GM20431 (cell line): ENCODE data around the gene GOLT1A.

Source experiments
- in situ Hi-C: fragments of 300-500 bp; cut with MseI, MboI; formaldehyde crosslinking; loops from one replicate; pipeline ENCODE4 v1.15.0; 2020; ENCODE audit warnings: low sequenced_read_pairs; ENCODE audit not compliant: unreplicated experiment

Gene GOLT1A

DNA sequence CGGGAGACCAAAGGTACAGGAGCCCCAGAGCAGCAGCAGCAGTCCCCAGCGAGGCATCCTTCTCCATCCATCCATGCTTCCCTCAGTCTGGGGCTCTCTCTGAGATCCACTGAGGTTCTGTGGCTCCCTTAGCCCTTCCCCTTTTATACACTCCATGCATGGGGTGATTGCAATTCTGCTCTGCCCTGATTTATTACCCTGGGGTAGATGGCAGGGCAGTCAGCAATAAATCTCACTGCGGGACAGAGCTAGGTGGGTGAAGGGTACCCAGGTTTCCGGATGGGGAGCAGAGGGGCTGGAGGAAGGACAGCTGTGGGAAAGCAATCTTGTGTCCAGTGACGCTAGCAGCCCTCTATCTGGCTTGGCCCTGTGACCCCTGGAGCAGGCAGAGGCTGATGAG, 47.6 kb downstream of the GOLT1A start, which contains the start of gene REN:
REN (minus strand) TSS at position 119 of the 400 bp plus-strand sequence; CDS start at position 75, 44 bp downstream.
- in situ Hi-C loops: loop anchor here (10.0 kb wide), 1 partner anchor 199 kb away; no protein-coding TSS in a partner anchor

DNA sequence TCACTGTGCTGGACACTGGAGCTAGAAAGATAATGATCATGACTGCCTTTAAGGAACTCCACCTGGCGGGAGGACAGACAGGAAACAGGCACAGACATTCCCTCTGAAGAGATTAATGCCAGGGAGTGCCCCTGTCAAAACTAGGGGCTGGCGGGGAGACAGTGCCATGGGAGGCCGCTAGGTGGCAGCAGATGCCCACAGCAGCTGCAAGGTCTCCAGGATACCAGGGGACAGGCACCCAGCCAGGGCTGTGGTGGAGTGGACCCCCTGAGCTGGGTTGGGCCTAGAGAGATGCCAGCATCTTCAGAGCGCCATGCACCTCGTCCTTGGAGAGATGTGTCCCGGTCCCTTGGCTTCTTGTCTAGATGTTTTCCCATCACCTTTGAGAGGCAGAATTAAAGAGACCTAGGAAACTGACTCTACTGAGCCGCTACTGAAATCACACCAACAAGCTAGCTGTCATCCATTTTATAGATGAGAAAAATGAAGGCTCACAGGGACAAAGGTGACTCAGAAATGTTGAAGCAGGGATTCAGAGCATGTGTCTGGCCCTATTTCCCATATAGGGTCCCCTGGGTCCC, 51.2 kb downstream of the GOLT1A start:
- in situ Hi-C loops: loop anchor here (10.0 kb wide), 1 partner anchor 202 kb away; no protein-coding TSS in a partner anchor

DNA sequence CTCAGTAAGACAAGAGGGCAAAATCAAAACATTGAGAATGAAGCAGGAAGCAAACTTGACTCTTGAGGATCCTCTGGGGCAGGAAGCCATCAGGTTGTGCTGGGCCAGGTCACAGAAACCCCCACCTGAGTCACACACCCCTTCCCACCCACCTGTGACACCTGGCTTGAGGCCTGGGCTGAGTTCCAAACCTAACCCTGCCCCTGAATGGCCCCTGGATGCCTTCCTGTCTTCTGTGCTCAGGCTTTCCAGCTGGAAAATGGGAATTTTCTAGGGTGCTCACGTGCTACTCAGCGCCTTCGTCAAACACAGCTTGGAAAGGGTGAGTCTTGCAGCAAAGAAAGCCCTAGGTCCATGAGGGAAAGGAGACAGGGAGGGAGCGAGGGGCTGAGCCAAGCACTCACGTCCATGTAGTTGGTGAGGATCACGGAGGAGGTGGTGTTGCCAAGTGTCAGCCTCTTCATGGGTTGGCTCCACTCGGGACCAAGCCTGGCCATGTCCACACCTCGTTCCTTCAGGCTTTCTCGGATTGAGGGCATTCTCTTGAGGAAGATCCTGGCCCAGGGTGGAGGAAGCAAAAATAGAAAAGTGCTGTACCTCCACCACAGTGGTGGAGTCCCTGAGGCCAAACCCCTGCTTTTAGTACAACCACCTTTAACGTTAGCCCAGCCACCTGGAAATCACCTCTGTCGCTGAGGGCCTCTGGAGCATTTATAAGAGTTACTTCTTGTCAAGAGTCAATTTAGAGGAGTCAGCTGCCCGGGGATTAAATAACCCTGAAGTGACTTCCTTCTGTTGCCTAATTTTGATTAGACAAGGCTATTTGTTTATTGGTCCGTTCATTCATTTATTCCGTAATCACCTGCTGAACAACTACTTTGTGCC, 51.9 kb downstream of the GOLT1A start:
- in situ Hi-C loops: loop anchor here (10.0 kb wide), 1 partner anchor 203 kb away; no protein-coding TSS in a partner anchor

DNA sequence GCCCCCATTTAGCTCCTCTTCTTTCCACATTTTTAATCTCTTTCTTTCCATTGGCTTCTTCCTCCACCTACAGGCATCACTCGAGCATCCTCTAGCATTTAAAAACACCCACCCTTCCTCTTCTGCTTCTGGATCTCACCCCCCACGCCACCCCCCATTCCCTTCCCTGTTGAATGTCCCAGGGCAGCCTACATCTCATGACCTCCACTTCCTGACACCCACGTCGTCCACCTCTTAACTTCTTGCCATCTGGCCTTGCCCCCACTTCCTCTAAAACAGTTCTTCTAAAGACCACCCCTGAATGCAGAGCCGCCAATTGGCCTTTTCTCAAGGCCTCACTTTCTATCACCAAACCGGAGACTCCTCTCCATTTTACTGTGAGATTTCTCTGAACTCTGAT, 55.8 kb downstream of the GOLT1A start:
- in situ Hi-C loops: no loop called here

DNA sequence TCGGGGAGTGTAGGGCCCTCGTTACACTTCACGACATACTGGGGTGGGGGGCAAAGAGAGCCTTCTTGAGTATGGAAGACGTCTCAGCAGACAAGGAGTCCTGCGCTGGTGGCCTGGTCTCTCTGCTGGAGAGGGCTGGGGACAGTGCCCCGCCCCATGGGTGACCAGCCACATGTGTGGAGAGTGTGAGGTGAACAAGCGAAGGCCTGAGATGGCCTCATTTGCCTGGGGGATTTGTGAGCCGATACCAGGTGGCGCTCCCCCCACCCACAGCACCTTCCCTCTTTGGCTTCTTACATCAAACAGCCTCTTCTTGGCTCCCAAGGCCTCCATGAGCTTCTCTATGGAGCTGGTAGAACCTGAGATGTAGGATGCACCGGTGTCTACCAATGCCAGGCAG, 57.9 kb downstream of the GOLT1A start:
- in situ Hi-C loops: no loop called here

DNA sequence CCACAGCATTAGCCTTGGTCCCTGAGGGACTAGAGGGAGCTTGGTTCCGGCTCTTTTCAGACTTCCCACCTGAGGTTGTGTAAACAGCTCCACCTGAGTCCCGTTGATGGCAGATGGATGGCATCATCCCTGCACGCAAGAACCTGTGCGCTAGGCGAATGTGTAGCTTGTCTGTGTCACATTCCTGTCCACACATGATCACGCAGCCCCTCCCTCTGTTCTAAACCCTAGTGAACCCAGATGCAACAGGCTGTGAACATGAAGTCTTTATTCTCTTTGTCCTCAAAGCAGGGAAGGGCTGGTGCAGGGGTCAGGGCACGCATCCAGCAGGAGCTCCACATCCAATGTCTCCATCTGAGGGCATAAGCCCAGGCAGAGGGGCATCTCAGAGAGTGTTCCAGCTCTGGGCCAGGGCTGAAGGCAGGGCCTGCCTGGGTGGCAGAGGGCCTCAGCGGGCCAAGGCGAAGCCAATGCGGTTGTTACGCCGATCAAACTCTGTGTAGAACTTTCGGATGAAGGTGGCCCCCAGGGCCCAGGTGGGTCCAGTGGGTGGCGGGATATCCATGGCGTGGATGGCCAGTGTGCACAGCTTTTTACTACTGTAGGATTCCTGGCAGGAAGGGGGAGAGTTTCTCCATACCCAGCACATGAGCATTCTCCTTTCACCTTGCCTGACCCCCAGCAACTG, 59.1 kb downstream of the GOLT1A start:
- in situ Hi-C loops: no loop called here

DNA sequence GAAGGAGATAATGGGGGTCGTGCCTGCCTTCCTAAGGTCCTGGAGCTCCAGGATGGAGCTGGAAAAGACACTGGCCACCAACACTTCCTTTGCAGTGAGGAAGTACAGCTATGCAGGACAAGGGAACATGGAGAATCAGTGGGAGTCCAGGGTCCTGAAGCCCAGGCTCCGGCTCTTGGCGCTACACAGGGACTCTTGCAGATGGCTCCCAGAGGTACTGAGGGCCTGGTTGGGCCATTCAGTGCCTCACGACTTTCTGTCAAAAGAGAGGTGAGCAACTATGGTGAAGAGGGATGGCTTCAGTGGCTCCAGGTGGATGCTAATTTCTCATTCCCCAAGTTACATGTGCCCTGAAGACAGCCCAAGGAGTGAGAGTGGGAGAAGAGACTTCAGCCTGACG, 60.1 kb downstream of the GOLT1A start:
- in situ Hi-C loops: no loop called here

DNA sequence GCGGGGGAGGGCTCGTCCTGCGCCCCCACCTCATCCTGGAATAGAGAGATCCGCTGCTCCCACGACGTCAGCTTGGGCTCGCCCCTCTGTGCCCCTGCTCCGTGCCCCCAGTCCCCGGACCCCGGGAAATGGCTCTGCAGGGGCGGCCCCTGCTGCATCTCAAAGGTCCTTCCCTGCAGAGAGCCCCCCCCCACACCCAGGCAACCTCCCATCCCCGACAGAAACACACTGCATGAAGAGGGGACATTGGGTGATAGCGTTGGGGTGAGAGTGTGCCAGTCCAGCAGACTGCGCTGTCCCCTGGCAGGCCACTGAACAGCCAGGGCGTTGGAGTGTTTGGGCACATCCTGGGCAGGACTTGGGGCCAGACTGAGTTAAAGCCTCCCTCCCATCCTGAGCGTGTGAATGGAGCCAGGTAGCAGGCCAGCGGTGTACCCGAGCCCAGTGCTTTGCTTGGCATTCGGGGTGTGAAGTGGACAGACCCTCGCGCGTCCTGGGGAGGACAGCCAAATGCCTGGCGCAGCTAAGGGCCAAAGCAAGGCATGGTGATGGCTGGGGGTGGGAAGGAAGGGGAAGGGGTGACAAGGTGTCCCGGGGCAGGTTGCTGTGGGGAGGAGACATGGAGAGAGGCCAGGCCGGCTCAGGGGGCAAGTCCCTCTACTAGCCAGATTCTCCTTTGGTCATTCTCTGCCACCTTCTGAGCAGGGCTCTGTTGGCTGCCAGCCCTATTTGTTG, 61.3 kb downstream of the GOLT1A start:
- in situ Hi-C loops: no loop called here

DNA sequence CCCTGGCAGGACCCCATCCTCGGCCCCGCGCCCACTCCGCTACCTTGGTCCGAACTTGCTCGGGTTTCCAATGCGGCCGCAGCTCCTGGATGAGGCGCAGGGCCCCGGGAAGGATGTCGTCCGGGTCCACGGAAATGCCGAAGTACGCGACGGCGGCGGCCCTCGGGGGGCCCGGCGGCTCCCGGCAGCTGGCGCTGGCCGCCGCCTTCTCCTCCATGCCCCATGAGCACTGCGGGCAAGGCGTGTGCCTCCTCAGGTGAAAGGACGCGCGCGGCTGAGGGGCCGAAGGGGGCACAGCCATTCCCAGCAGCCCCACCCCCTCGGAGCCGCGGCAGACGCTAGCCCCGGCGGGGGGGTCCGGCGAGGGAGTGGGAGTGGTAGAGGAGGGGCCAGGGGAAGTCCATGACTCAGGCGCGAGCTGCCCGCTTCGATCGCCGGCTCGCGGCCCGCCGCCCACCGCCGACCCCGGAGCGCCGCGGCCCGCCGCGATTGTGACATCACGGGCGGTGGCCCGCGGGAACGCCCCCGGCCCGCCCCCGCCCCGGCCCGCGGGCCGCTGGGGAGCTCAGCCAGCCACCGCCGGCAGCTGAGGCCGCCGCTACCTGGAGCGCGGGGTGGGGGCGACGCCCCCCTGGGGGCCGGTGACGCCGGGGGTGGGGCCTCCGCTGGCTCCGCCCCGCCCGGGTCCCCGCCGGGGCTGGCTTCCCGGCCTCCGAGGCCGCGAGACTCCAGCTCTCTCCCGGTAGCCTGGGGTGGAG, 62.1 kb downstream of the GOLT1A start, which contains the start of gene ETNK2:
ETNK2 (minus strand) TSS at position 493 of the 758 bp plus-strand sequence; CDS start at position 301, 192 bp downstream.
- in situ Hi-C loops: no loop called here

DNA sequence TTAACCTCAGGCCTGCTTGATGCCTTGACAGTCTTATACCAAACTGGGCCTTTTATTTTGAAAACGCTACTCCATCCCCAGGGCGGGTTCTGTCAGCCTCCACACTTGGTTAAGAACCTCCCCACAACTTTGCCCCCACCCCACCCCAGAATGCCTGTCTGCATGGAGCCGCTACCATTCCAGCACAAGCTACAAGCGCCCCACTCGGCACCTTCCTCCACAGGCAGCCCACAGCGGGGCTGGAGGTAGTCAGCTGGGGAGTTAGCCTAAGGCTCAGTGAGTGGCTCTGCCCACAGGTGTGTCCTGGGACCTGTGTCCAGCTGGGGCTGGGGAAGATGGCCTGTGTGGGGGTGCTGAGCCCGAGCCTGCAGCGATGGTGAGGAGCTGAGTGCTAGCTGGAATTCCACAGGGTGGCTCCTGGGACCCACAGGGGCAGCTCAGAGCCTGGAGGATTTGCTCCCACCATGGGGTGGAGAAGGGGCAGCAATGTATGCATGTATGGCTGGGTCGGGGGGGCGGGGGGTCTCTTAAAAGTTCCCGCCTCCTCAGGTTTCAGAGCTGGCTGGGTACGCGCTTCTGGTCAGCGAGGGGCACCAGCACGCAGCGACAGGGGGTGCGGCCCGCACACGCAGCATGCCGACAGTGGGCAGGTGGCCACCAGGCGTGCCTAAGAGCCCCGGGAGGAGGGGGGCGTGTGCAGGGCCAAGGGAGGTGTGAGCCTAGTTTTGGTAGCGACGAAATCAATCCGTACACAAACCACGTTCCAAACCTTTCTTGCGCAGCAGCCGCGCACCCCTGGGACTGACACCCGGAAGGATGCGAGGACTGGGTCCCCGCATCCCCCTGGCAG, 62.9 kb downstream of the GOLT1A start:
- in situ Hi-C loops: no loop called here

DNA sequence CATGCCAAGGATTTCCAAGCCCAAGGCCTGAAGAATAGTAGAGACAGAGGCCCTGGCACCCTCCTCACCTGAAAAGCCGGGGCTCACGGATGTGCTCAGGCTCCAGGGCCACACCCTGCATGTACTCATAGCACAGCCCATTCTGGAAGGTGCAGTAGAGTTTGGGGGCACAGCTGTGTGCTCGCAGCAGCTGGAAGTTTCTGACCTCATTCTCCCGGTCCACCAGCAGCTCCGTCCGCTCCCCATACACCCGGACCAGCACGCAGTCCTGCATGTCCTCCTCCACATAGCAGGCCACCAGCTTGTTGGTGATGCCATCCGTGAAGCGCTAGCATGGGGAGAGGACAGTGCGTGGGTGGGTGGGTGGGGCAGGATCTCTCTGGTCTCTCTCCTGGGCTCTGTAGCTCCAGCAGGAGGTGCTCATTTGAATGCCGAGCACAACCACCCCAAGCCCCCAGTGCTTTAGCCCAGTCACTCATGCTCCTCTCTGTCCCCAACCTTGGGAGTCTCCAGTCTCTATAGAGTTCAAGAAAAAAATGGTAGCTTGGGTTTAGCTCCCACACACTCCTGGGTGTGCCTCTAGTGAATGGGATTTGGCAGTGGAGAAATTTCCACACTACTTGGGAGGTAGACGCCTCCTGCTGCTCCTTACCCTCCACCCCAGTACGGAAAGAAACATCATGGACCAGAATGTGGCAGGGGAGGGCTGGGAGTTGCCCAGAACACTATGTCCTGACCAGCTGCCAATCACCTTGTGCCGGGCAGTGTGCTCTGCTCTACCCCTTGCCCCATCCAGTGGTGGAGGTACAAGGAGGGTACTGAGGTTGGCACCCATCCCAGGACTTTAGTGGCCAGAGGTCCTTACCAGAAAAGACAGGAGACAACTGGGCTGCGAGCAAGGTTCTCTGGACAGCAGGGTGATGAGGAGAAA, 63.9 kb downstream of the GOLT1A start:
- in situ Hi-C loops: no loop called here

DNA sequence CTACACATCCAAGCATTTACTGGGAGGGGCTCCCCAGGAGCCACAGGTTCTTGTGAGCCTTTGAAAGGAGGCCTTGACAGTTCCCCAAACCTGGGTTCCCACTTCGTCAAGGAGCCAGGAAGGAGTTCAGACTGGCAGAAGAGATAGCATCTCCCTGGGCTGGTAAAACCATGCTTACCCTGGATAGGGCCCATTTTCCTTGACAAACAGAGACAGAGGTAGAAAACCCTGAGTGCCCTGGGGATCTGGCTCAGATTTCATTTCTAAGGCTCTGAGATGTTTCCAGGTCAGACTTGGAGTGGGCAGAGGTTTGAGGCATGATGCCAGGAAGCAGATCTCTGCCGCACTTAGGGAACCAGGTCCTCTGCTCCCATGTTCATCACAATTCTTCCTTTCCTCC, 64.7 kb downstream of the GOLT1A start:
- in situ Hi-C loops: no loop called here
